Neural progenitor cell (in vitro differentiated cells): Measurements from ENCODE around the gene HNRNPA1. TPM values are rescaled to one million over a fixed set of nuclear protein-coding genes. Genes with fewer than 3 reads are reported as not detected.
"Not testable (repeated sequence)": the region's sequence is repeated elsewhere in the genome, so short reads cannot be mapped to it uniquely, and the experiment has no call there.

Experiments
- DNase-seq: peaks from one replicate; pipeline ENCODE4 v3.0.0-alpha.2; 2016; ENCODE audit warnings: low spot score
- H2AFZ ChIP-seq: fragments of 200-600 bp; sonication (generic); replicated peaks from 2 replicates; pipeline ENCODE4 v1.6.1; 2016; ENCODE audit warnings: antibody characterized with exemption
- H3F3A ChIP-seq: fragments of 200-600 bp; sonication (generic); 2 replicates; pipeline ENCODE4 v1.6.1; 2016; ENCODE audit warnings: antibody characterized with exemption, low read depth
- H3K27ac ChIP-seq: fragments of 200-600 bp; sonication (generic); 2 replicates; pipeline ENCODE4 v1.5.1; 2016; ENCODE audit warnings: mild to moderate bottlenecking
- H3K27me3 ChIP-seq: fragments of 200-600 bp; sonication (generic); 2 replicates; pipeline ENCODE4 v1.6.1; 2016; ENCODE audit warnings: mild to moderate bottlenecking, moderate library complexity
- H3K36me3 ChIP-seq: fragments of 200-600 bp; sonication (generic); 2 replicates; pipeline ENCODE4 v1.5.1; 2016
- H3K4me1 ChIP-seq: fragments of 200-600 bp; sonication (generic); 2 replicates; pipeline ENCODE4 v1.6.1; 2016; ENCODE audit warnings: mixed run types
- H3K4me2 ChIP-seq: fragments of 200-600 bp; sonication (generic); 2 replicates; pipeline ENCODE4 v1.6.1; 2016
- H3K4me3 ChIP-seq: fragments of 200-600 bp; sonication (generic); 2 replicates; pipeline ENCODE4 v1.5.1; 2016
- H3K79me2 ChIP-seq: fragments of 200-600 bp; sonication (generic); 2 replicates; pipeline ENCODE4 v1.6.1; 2016; ENCODE audit warnings: low read depth
- H3K9ac ChIP-seq: fragments of 200-600 bp; sonication (generic); 2 replicates; pipeline ENCODE4 v1.6.1; 2016
- H3K9me3 ChIP-seq: fragments of 200-600 bp; sonication (generic); 2 replicates; pipeline ENCODE4 v1.5.1; 2016; ENCODE audit warnings: low read depth
- H4K20me1 ChIP-seq: fragments of 200-600 bp; sonication (generic); 2 replicates; pipeline ENCODE4 v1.6.1; 2016; ENCODE audit warnings: low read depth
- H3K27ac Mint-ChIP-seq: 3 replicates; pipeline ENCODE4 v1.8.0; 2021; ENCODE audit warnings: mixed read lengths
- H3K27me3 Mint-ChIP-seq: 2 replicates; pipeline ENCODE4 v1.8.0; 2022; ENCODE audit warnings: low read depth, mild to moderate bottlenecking, inconsistent platforms, moderate library complexity, mixed read lengths; ENCODE audit not compliant: insufficient read depth
- H3K36me3 Mint-ChIP-seq: 3 replicates; pipeline ENCODE4 v1.8.0; 2021; ENCODE audit warnings: mixed read lengths
- H3K4me1 Mint-ChIP-seq: 3 replicates; pipeline ENCODE4 v1.8.0; 2021; ENCODE audit warnings: mixed read lengths
- H3K4me3 Mint-ChIP-seq: 3 replicates; pipeline ENCODE4 v1.8.0; 2021; ENCODE audit warnings: mild to moderate bottlenecking, moderate library complexity, mixed read lengths
- H3K9me3 Mint-ChIP-seq: 3 replicates; pipeline ENCODE4 v1.8.0; 2020; ENCODE audit warnings: mixed read lengths
- EZH2 ChIP-seq: fragments of 200-600 bp; sonication (generic); IDR thresholded peaks from 2 replicates; pipeline ENCODE4 v1.6.1; 2017; ENCODE audit warnings: antibody characterized with exemption, mild to moderate bottlenecking, moderate library complexity
- EZH2phosphoT487 ChIP-seq: fragments of 200-600 bp; sonication (generic); IDR thresholded peaks from 2 replicates; pipeline ENCODE4 v1.6.1; 2017; ENCODE audit warnings: antibody characterized with exemption
- total RNA-seq: library from RNA; depleted of rRNA; stranded (reverse); fragments of >200 nt; gene quantifications from 2 replicates; pipeline ENCODE4 v1.2.3, GENCODE V29; 2015; ENCODE audit warnings: low replicate concordance
- TF ChIP-seq, protein P1 (sequence below): fragments of 200-600 bp; sonication (generic); IDR thresholded peaks from 2 replicates; pipeline ENCODE4 v1.5.1; 2017; ENCODE audit warnings: antibody characterized with exemption, mild to moderate bottlenecking

The HNRNPA1 gene
- total RNA-seq, 1 donor from 2014 or later = 2,341 TPM

DNA sequence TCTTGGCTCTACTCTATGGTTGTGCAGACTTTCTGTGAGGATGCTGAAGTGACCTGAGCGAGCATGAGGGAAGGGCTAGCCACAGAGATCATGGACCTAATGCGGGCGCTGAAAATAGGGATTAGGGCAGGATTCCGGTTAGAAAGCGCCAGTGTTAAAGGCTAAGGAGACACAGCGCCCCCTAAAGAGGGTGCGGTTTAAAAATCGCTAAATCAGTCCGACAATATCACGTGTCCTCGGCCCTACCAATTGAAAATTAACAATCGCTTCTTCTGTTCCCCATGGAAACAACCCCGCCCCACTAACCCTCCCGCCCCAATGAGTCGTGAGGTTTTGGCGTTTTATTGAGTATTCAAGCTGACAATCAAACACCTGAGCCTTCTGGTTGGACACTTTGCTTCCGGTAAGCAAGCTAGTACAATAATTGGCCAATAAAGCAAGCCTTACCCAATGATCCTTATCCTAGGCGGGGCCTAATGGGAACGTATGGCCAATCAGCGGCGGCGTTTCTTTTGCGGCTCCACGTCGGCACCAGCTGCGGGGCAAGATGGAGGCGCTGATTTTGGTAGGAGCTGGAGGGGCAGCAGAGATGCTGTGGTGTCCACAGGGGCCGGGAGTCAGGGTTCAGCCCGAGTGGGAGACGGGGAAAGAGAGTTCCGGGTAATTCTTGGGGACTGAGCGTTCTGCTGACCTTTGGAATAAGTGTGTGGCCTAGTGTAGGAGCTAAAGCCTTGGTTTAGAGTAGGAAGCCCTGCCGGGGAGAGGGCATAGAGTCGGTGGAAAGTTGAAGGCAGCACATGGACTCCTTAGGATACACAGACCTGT lies 44.3 kb downstream of the HNRNPA1 start, which contains the start of gene COPZ1:
TSS of gene COPZ1 (plus strand) at position 515 of the 825 bp plus-strand sequence. CDS start at position 548, 33 bp downstream.
- peaks cover 46% of the 10 kb centered on the region for H3K79me2 ChIP-seq
- Mint-ChIP-seq H3K27me3 (peaks cover 7% of the 10 kb centered on the region), H3K36me3 (peaks cover 3% of the 10 kb centered on the region), H3K4me1 (peaks cover 31% of the 10 kb centered on the region), H3K9me3 (no peaks in the 10 kb centered on the region), H3K27ac (peak within 1 kb of the TSS; percentile 96), H3K4me3 (peak within 1 kb of the TSS; percentile 99)
- no peaks in the 10 kb centered on the region for H3K36me3 ChIP-seq
- H3K27ac ChIP-seq = peak within 1 kb of the TSS; percentile 5
- H3K4me1 ChIP-seq = peaks cover 11% of the 10 kb centered on the region
- H3K4me2 ChIP-seq = peak within 1 kb of the TSS; percentile 81
- H2AFZ ChIP-seq = peak within 1 kb of the TSS; percentile 98
- H3F3A ChIP-seq = peaks cover 22% of the 10 kb centered on the region
- H4K20me1 ChIP-seq = no peaks in the 10 kb centered on the region
- H3K4me3 ChIP-seq = peak within 1 kb of the TSS; percentile 76
- H3K9ac ChIP-seq = peak within 1 kb of the TSS; percentile 89
- no peaks in the 10 kb centered on the region for H3K9me3 ChIP-seq
- DNase-seq = peak; percentile 99
- no peaks in the 10 kb centered on the region for H3K27me3 ChIP-seq
- TF ChIP-seq, protein P1, sequence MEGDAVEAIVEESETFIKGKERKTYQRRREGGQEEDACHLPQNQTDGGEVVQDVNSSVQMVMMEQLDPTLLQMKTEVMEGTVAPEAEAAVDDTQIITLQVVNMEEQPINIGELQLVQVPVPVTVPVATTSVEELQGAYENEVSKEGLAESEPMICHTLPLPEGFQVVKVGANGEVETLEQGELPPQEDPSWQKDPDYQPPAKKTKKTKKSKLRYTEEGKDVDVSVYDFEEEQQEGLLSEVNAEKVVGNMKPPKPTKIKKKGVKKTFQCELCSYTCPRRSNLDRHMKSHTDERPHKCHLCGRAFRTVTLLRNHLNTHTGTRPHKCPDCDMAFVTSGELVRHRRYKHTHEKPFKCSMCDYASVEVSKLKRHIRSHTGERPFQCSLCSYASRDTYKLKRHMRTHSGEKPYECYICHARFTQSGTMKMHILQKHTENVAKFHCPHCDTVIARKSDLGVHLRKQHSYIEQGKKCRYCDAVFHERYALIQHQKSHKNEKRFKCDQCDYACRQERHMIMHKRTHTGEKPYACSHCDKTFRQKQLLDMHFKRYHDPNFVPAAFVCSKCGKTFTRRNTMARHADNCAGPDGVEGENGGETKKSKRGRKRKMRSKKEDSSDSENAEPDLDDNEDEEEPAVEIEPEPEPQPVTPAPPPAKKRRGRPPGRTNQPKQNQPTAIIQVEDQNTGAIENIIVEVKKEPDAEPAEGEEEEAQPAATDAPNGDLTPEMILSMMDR = peak; percentile 84
- TF ChIP-seq EZH2phosphoT487 = no peak
- no peak for TF ChIP-seq EZH2

DNA sequence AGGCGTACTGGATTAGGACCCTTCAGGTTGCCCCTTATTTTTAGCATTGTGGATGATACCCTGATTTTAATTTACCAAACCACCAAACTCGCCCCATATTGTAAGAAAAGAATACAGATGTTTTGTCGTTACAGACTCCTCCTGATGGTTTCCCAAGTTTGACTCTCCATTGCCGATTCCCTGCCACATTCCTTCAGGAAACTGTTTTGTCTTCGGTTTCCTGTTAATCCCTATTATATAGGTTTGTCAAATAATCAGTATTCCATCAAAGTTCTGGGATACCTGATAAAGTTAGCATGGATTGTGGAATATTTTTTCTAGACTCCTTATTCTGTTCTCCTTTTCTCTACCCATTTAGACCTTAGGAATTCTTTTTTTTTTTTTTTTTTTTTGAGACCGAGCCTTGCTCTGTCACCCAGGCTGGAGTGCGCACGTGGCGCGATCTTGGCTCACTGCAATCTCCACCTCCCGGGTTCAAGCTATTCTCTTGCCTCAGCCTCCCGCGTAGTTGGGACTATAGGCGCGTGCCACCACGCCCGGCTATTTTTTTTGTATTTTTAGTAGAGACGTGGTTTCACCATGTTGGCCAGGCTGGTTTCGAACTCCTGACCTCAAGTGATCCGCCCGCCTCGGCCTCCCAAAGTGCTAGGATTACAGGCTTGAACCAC lies 45.0 kb downstream of the HNRNPA1 start:
- H3K27me3 Mint-ChIP-seq = peaks cover 11% of the 10 kb centered on the region
- peak overlapping the region; percentile 96 for H3K27ac Mint-ChIP-seq
- H3K9ac ChIP-seq = peak overlapping the region; percentile 89
- not testable (repeated sequence) for H3K27me3 ChIP-seq, H3K36me3 Mint-ChIP-seq, DNase-seq, H3K9me3 Mint-ChIP-seq, H3K36me3 ChIP-seq, H3K9me3 ChIP-seq, H4K20me1 ChIP-seq
- H3K4me3 ChIP-seq = peak overlapping the region; percentile 76
- peaks cover 13% of the 10 kb centered on the region for H3K4me1 ChIP-seq
- H3K4me1 Mint-ChIP-seq = peaks cover 35% of the 10 kb centered on the region
- H2AFZ ChIP-seq = peak overlapping the region; percentile 63
- H3F3A ChIP-seq = peaks cover 22% of the 10 kb centered on the region
- H3K27ac ChIP-seq = peak overlapping the region; percentile 5
- peak overlapping the region; percentile 81 for H3K4me2 ChIP-seq
- H3K4me3 Mint-ChIP-seq = peak overlapping the region; percentile 99
- peaks cover 53% of the 10 kb centered on the region for H3K79me2 ChIP-seq

DNA sequence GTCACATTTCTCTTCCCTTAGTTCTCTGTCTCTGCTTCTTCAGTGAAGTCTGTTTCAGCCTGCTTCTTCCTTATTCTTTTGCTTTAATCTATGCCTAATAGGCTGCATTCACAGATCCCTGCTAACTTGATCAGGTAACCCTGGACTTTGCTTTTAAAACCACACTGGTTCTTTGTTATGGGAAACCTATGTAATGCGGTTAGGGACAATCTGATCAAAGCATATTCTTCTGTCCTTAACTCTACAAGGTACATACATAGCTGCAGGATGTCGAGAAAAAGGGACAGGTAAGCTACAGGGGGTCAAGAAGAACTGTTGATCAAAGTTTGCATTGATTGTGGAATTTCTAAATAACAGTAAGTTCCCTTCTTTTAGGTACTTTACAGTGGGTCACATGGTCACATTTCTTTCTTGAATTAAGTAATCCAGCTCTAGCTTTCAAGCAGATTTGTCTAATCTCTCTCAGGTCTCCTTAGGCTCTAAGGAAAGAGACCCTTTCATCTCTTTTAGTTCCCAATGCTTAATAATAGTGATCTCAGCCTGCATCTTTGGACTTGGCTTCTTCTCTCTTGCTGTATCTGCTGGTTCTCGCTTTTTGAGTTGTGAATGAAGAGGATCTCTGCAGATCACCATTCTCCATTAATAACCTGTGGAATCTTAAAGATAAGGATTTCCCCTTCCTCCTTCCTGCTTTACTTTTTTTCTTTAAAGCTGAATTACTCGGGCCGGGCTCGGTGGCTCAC lies 48.2 kb downstream of the HNRNPA1 start:
- no peak overlapping the region for H3K27ac ChIP-seq
- no peak overlapping the region for H3K4me2 ChIP-seq

More for the DNA sequence above, 48.2 kb downstream of the HNRNPA1 start:
- Mint-ChIP-seq H3K4me1 (peaks cover 36% of the 10 kb centered on the region), H3K27me3 (peaks cover 11% of the 10 kb centered on the region), H3K27ac (no peak overlapping the region), H3K36me3 (peaks cover 3% of the 10 kb centered on the region), H3K9me3 (no peaks in the 10 kb centered on the region), H3K4me3 (no peak overlapping the region)
- H3K9me3 ChIP-seq = no peaks in the 10 kb centered on the region
- H3F3A ChIP-seq = peaks cover 26% of the 10 kb centered on the region
- H3K27me3 ChIP-seq = no peaks in the 10 kb centered on the region
- H2AFZ ChIP-seq = no peak overlapping the region
- no peak for DNase-seq
- H3K79me2 ChIP-seq = peaks cover 85% of the 10 kb centered on the region
- no peaks in the 10 kb centered on the region for H3K36me3 ChIP-seq
- no peak overlapping the region for H3K4me3 ChIP-seq
- H3K4me1 ChIP-seq = peaks cover 13% of the 10 kb centered on the region
- H3K9ac ChIP-seq = no peak overlapping the region
- TF ChIP-seq EZH2 = no peak
- TF ChIP-seq EZH2phosphoT487 = no peak
- TF ChIP-seq, protein P1 = no peak
- H4K20me1 ChIP-seq = peaks cover 6% of the 10 kb centered on the region
